SU-DHL-6 (cell line): ENCODE results near the gene H3-3A.

Experiments
- EZH2phosphoT487 ChIP-seq: fragments of 200-600 bp; sonication (generic), shearing (Covaris generic); conservative IDR thresholded peaks from 2 replicates; pipeline ENCODE4 v1.6.1; 2018; ENCODE audit warnings: mild to moderate bottlenecking, antibody characterized with exemption, low read length, moderate library complexity, mixed read lengths
- TF ChIP-seq, protein P1 (sequence below): fragments of 200-600 bp; sonication (generic); IDR thresholded peaks from one replicate; pipeline ENCODE4 v1.5.1; 2017; ENCODE audit warnings: antibody characterized with exemption, mild to moderate bottlenecking, low read length, moderate library complexity; ENCODE audit not compliant: insufficient read depth, poor library complexity, severe bottlenecking

- TF ChIP-seq, protein P1, sequence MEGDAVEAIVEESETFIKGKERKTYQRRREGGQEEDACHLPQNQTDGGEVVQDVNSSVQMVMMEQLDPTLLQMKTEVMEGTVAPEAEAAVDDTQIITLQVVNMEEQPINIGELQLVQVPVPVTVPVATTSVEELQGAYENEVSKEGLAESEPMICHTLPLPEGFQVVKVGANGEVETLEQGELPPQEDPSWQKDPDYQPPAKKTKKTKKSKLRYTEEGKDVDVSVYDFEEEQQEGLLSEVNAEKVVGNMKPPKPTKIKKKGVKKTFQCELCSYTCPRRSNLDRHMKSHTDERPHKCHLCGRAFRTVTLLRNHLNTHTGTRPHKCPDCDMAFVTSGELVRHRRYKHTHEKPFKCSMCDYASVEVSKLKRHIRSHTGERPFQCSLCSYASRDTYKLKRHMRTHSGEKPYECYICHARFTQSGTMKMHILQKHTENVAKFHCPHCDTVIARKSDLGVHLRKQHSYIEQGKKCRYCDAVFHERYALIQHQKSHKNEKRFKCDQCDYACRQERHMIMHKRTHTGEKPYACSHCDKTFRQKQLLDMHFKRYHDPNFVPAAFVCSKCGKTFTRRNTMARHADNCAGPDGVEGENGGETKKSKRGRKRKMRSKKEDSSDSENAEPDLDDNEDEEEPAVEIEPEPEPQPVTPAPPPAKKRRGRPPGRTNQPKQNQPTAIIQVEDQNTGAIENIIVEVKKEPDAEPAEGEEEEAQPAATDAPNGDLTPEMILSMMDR: no peak
- no peak for TF ChIP-seq EZH2phosphoT487
Measured at GRCh38 chr1:226047495-226047894, 15.0 kb upstream of the H3-3A start.
